ENCODE results near the gene PRPS1L1.

DNA sequence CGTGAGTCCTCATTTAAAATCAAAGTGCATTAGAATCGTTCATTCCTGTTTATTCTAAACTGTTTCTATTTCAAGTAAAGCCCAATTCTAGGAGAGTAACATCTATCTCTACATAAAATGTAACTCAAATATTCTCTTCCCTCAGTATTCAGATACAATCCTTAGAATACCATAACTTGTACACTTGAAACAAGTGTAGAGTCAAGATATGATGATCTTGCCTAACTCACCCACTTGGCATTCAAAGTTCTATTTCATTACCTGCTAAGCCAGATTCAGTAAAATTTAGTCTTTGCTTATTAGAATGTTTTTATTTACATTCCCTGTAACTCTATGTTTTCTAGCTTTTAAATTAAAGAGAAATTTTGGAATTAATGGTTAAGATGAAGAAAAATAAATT is 31.6 kb downstream of the PRPS1L1 start:
- TF ChIP-seq ESRRG (CRISPR knock-in tag; IDR thresholded peaks at IDR 0.05): no peak
- TF ChIP-seq, protein P1, sequence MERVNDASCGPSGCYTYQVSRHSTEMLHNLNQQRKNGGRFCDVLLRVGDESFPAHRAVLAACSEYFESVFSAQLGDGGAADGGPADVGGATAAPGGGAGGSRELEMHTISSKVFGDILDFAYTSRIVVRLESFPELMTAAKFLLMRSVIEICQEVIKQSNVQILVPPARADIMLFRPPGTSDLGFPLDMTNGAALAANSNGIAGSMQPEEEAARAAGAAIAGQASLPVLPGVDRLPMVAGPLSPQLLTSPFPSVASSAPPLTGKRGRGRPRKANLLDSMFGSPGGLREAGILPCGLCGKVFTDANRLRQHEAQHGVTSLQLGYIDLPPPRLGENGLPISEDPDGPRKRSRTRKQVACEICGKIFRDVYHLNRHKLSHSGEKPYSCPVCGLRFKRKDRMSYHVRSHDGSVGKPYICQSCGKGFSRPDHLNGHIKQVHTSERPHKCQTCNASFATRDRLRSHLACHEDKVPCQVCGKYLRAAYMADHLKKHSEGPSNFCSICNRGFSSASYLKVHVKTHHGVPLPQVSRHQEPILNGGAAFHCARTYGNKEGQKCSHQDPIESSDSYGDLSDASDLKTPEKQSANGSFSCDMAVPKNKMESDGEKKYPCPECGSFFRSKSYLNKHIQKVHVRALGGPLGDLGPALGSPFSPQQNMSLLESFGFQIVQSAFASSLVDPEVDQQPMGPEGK (CRISPR knock-in tag; IDR thresholded peaks at IDR 0.05; ENCODE audit: borderline replicate concordance): no peak
- TF ChIP-seq ZFP30 (CRISPR knock-in tag; IDR thresholded peaks at IDR 0.05): no peak
- TF ChIP-seq, protein P2, sequence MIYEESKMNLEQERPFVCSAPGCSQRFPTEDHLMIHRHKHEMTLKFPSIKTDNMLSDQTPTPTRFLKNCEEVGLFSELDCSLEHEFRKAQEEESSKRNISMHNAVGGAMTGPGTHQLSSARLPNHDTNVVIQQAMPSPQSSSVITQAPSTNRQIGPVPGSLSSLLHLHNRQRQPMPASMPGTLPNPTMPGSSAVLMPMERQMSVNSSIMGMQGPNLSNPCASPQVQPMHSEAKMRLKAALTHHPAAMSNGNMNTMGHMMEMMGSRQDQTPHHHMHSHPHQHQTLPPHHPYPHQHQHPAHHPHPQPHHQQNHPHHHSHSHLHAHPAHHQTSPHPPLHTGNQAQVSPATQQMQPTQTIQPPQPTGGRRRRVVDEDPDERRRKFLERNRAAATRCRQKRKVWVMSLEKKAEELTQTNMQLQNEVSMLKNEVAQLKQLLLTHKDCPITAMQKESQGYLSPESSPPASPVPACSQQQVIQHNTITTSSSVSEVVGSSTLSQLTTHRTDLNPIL (CRISPR knock-in tag; IDR thresholded peaks at IDR 0.05; ENCODE audit: low read depth): no peak
- no peak for TF ChIP-seq ARNTL (CRISPR knock-in tag; IDR thresholded peaks at IDR 0.05; ENCODE audit: borderline replicate concordance, low read depth)
- no peak for TF ChIP-seq ZNF70 (CRISPR knock-in tag; IDR thresholded peaks at IDR 0.05)
- TF ChIP-seq, protein P3, sequence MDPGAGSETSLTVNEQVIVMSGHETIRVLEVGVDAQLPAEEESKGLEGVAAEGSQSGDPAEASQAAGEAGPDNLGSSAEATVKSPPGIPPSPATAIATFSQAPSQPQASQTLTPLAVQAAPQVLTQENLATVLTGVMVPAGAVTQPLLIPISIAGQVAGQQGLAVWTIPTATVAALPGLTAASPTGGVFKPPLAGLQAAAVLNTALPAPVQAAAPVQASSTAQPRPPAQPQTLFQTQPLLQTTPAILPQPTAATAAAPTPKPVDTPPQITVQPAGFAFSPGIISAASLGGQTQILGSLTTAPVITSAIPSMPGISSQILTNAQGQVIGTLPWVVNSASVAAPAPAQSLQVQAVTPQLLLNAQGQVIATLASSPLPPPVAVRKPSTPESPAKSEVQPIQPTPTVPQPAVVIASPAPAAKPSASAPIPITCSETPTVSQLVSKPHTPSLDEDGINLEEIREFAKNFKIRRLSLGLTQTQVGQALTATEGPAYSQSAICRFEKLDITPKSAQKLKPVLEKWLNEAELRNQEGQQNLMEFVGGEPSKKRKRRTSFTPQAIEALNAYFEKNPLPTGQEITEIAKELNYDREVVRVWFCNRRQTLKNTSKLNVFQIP (CRISPR knock-in tag; IDR thresholded peaks at IDR 0.05; ENCODE audit: borderline replicate concordance, low read depth): no peak
- TF ChIP-seq, protein P4, sequence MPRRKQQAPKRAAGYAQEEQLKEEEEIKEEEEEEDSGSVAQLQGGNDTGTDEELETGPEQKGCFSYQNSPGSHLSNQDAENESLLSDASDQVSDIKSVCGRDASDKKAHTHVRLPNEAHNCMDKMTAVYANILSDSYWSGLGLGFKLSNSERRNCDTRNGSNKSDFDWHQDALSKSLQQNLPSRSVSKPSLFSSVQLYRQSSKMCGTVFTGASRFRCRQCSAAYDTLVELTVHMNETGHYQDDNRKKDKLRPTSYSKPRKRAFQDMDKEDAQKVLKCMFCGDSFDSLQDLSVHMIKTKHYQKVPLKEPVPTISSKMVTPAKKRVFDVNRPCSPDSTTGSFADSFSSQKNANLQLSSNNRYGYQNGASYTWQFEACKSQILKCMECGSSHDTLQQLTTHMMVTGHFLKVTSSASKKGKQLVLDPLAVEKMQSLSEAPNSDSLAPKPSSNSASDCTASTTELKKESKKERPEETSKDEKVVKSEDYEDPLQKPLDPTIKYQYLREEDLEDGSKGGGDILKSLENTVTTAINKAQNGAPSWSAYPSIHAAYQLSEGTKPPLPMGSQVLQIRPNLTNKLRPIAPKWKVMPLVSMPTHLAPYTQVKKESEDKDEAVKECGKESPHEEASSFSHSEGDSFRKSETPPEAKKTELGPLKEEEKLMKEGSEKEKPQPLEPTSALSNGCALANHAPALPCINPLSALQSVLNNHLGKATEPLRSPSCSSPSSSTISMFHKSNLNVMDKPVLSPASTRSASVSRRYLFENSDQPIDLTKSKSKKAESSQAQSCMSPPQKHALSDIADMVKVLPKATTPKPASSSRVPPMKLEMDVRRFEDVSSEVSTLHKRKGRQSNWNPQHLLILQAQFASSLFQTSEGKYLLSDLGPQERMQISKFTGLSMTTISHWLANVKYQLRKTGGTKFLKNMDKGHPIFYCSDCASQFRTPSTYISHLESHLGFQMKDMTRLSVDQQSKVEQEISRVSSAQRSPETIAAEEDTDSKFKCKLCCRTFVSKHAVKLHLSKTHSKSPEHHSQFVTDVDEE (CRISPR knock-in tag; IDR thresholded peaks at IDR 0.05): no peak
